DMS153 (cell line): Measurements from ENCODE around the gene RIN2.
"Not testable (repeated sequence)": the region's sequence is repeated elsewhere in the genome, so short reads cannot be mapped to it uniquely, and the experiment has no call there.

ENCODE experiments used
- DNase-seq: peaks from one replicate; lab custom pipeline; 2025; lab: John Stamatoyannopoulos, UW

RIN2 gene

DNA sequence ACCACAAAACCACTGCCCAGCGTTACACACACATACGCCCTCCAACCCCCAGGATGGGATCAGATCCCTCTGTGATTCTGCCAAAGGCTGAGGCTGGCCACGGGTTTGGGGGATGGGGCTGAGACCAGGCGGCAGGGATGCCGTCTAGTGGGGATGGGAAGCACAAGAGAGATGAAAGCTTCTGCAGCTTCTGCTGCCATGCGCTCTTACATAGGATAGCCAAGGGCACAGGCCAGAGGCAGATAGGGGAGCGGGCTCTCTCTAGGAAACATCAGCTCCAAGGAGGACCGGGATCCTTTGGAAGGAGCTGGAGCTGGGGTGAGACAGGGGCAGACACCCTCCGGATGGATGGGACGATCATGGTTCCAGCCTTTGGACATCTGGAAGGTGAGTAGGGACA, 18.7 kb upstream of the RIN2 start:
- no peak for DNase-seq

DNA sequence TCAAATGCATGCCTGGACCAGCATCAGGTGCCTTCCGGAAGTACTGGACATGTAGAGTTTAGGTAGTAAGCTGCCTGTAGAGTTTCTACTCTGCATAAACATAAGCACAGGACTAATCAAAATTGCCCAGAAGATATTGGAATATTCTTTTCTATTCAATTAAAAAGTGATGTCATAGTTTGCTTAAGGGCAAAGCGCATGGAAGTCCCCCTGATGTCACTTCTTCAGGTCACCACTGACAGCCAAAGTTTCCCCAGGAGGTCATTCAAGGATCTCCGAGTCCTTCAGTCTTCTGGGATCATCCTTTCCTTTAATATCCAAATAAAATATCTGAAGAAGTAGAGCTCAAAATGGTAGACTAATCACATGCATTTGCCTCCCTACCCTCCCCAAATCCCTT, 17.5 kb upstream of the RIN2 start:
- DNase-seq: no peak

DNA sequence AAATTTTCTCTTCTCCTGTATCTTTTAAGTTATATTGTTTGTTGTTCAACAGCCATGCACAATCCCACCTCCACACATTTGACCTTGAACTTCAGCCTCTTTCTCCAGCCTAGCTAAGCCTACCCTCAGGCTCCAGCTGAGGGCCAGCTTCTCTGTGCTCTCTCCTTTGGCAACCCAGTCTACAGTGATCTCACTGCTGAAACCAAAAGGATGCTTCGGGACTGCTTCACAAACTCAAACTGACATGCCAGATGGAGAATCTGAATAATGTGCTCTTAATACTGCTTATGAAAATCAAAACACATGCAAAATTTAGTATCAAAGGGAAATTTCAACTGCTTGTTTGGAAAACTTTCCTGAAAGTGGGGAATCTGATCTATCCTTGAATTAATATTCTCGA, 16.1 kb upstream of the RIN2 start:
- no peak for DNase-seq

DNA sequence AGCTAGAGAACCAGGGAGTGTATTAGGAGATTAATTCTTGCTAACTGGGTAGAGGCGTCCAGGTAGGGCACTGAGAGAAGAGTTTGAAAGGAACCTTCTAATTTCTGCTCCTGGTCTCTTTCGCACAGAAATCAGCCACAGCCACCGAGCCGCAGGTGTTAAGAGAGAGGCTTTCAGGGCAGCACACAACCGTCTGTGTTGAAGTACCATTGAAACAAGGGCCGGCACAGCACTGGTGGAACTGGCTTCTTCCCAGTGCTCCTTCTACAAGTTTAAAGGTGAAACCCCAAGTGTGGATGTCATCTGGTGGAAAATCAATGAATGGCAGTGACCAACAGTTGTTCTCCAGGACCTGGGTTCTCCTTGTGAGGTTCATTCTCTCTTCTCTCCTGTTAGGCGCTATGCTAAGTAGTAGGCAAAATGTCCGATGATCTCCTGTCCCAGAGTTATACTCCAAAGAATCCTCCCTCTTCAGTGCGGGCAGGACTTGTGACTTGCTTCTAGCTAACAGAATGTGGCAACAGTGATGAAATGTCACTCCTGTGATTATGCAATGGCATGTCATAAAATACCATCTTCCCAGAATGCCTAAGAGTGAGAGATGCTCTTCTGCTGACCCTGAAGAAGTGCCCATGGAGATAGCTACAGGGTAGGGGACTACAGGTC, 15.0 kb upstream of the RIN2 start:
- no peak for DNase-seq

DNA sequence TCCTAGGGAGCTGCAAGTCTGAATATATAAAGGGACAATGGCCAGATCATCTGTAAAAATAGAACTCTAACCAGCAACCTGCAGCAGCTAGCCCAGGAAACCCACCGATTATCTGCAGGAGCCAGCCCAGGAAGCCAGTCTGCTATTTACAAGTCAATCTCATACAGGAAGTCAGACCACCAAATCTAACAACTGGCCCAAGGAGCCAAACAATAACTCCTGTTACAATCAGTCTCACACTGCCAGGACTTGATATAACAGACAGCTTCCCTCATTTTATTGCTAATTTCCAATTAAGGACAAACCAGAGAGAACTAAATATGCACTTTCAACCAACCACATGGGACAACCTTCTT, 14.4 kb upstream of the RIN2 start:
- no peak for DNase-seq

DNA sequence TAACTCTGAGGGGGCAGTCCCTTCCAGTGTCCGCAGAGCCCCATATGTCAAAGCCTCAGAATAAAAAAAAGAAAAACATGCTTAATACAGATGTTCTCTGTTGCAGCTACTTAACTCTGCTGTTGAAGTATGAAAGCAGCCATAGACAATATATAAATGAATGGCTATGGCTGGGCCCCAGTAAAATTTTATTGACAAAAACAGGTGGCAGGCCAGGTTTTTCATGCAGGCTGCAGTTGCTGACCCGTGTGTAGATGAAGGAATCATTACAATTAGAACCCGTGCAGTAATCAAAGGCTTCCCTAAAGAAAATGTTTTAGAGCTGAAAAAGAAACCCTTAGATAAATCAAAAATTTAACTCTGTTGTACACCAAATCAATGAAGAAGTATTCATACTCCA, 13.0 kb upstream of the RIN2 start:
- DNase-seq: no peak

DNA sequence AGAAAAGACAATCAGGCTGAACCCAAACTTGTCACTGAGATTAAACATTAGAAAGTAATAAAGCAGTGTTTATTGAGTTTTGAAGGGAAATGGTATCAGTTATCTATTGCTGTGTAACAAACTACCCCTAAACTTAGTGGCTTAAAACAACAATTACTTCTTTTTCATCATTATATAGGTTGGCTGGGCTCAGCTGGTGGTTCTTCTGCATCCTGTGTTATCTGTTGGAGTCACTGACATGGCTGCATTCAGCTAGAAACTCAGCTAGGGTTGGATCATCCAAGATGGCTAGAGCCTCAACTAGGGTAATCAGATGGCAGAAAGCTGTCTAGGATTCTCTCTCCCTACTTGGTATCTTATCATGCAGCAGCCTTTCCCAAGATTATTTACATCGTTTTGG, 12.5 kb upstream of the RIN2 start:
- no peak for DNase-seq

DNA sequence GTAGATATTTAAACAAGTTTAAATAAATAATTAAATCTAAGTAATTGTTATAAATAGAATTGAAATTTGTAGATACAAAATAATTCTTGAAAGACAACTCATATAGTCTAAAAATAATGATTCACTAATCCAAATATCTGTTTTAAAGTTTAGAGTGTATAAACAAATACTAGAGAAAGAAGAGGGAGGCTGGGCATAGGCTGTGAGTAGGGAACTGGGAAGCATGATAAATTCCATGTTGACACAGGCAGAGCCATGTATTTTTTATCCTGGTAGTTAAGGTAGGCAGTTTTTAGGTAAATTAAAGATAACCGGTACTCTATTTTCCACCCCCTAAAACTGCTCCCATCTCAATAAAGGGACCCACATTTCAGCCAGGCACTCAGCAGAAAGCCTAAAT, 11.7 kb upstream of the RIN2 start:
- DNase-seq: no peak

DNA sequence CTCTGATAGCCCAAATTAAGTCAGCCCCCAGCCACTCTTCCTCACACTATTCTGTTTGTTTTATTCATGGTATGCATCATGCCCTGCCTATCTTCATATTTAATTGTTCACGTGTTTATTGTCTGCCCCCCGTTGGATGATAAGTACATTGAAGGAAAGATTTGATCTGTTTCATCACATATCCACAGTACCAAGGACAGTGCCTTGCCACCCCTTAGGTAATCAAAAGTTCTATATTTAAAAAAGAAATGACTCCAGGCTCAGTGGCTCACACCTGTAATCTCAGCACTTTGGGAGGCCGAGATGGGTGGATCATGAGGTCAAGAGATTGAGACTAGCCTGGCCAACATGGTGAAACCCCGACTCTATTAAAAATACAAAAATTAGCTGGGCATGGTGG, 10.2 kb upstream of the RIN2 start:
- DNase-seq: no peak

DNA sequence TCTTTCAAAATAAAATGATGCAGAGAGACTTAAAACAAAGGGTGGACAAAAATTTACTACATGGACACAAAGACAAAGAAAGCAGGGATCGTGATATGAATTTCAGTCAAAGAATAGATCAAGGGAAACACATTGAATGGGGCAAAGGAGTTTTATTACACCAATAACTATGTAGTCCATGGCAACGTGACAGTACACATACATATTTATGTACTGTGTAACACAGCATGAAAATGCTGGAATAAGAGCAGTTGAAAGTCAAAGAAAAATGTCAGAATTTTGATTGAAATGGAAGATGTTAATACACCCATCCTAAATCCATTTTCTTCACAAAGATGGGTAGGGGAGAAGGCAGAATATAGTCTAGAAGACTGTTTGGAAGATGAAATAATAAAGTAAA, 9.4 kb upstream of the RIN2 start:
- no peak for DNase-seq

DNA sequence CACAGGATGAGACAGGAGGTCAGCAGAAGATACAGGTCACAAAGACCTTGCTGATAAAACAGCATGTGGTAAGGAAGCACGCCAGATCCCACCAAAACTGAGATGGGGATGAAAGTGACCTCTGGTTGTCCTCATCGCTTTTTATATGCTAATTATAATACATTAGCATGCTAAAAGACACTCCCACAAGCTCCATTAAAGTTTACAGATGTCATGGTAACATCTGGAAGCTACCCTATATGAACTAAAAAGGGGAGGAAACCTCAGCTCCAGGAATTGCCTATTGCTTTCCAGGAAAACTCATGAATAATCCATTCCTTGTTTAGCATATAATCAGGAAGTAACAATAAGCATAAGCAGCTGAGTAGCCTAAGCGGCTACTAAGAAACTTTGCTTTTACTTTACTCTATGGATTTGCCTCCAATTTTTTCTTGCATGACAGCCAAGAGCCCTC, 8.4 kb upstream of the RIN2 start:
- DNase-seq: no peak

DNA sequence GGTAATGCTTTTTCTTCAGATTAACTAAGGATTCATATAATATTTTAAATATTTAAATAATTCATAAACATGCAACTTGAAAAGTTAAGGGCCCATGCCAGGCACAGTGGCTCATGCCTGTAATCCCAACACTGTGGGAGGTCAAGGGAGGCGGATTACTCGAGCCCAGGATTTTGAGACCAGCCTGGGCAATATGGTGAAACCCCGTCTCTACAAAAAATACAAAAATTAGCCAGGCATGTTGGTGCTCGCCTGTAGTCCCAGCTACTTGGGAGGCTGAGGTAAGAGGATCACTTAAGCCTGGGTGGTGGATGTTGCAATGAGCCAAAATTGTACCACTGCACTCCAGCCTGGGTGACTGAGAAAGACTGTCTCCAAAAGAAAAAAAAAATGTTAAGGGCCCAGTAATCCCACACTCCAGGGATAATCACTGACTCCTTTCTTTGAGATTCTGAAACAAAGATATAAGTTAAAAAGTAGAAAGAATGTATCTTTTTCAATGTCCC, 7.9 kb upstream of the RIN2 start:
- no peak for DNase-seq

DNA sequence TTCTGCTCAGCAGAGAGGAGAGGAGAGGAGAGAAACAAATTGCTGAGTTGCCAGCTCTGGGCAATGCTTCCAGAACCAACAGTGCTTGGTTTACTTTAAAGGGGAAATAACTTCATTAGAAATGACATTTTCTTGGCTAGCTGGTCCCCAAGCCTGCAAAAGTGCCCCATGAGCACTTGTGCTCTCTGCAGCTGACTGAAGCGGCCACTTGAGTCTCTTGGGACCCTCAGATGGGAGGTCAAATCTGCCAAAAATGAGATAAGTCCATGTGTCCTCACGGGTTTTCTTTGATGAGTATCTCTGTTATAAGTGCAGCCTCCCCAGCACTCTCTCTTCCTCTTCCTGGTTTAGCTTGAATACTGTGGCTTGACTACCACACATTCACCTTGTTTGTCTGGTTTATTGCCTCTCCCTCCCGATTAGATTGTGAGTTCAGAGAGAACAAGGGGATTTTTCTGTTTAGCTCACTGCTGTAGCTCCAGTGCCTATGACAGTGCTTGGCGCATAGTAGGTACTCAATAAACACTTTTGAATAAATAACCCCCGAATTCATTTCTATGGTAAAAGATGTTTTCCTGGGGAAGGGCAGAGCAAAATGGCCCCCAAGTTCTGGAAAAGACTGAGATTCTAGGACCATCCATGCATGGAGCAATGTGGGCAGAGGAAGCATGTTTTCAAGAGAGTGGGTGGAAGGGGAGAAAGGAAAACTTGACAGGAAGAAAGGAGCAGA, 7.0 kb upstream of the RIN2 start:
- no peak for DNase-seq

DNA sequence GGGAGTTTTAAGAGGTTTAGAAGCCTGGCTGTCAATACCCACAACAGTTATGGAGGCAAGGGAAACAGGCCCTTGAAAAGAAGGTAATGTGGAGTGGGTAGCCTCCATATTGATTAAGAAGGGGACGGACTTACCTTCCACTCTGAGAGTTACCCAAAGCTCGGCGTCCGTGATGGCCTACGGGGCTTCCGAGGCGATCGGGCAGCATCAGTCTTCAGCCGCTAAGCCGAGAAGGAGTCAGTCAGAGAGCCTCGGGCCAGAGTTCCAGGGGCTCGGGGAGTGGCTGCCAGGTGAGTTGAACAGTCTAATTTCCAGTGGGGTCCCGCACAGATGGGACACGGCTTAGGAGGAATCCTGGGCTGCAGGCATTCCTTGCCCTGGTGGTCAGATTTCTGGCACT, 3.9 kb upstream of the RIN2 start:
- DNase-seq: not testable (repeated sequence)

DNA sequence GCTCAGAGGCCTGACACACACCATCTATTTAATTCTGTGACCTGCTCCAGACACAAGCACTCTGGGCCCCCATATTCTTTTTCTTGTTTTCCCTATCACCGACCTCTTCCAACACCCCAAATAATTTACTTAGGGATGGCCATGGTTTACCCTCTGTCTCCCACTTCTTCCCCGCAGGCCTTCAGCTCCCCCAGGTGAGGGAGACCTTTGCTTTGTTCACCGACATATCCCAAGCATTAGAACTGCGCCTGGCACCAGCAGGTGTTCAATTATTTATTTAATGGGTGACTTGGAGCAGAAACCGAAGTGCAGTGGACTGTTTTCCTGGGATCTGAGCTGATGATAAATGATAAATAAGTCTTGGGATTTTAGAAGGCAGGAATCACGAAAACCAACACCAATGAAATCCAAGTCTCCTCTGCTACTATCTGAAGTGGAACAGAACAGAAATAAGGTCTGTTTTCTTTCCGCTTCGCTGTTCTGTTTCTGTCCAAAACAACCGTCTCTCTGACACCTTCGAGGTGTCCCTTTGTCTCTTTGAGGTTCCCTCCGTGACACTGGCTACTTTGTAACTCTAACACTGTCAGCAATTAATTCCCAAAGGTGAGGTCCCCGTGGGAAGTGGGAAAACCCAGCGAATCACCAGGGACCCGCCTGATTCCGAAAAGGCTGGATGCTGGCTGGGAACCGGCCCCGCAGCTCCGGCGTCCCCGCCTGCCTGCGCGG, 1.1 kb upstream of the RIN2 start:
- DNase-seq: peak; percentile 20

DNA sequence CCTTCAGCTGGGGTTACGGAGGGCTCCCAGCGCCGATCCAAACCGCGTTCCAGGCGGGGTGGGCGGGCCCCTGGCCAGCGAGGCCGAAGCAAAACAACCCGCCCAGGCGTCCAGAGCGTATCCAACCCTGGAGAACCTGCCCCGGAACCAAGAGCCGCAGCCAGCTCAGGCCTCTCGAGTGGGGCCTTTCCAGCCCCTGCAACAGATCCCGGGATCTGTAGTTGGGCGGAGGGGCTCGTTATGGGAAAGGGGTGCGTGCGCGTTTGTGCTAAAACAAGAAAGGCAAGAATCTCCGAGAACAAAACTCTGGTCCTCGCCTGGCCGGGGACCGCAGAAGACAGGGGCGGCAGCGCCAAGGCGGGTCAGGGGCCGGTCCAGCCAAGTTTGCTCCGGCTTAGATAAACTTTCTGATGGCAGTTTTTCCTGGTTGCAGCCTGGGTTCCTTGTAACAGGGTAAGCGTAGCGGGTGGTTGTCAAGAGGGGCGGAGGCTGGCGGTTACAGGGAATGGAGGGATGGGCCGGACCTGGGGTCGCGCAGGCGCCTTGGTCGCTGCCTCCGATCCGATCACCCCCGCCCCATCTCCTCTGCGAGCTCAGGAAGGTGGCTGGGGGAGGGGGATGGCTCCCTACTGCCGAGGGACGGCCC, 448 bp upstream of the RIN2 start:
- peak; percentile 85 for DNase-seq

DNA sequence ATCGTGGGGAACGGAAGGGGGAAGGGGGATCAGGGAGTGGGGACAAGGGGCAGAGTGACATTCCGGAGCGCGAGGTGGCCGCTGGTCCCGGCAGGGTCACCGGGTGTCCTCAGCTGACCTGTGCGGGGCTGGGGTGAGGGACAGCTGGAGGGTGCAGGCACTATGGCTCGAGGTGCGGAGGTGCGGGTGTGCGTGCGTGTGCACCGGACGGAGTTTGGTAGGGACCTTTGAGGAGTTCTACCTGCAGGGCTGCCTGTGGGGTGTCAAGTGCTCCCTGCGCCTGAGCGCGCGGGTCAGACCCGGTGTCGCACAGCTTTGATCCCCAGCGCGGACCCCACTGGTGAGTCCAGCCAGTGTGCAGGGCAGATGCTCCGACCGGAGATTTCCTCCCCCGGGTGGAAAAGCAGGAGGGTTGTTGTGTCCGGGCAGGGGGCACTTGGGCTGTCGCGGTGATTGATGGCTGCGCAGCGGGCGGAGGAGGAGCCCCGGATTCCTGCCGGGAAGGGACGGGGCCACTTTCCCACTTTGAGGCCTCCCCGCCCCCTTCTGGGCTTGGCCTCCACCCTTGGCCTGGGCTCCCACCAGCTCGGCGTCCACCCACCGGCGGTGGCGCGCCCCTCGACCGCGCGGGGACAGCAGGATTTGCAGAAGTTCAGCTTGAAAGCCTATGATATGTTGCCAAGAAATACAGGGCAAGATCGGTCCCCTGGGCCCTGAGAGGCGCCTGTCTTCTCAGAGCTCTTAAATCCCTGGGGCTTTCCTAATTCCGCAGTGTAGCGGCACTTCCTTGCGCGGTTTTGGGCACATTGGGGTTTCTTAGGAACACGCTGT, 658 bp downstream of the RIN2 start:
- no peak for DNase-seq

DNA sequence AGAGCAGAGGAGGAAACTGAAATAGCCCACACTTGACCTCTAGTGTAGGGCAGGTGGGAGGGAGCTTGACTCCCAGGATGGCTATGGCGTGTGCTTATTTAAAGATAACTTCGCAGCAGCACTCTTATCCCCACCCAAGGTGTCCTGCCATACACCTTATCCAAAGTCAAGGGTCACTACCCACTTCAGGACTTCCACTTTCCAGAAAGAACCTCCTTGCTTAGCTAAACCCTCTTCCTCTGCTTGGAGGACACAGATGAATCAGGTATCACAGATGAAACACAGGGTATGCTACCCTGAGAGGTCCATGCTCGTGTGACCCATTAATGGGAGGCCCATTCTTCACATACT, 2.3 kb downstream of the RIN2 start:
- no peak for DNase-seq

DNA sequence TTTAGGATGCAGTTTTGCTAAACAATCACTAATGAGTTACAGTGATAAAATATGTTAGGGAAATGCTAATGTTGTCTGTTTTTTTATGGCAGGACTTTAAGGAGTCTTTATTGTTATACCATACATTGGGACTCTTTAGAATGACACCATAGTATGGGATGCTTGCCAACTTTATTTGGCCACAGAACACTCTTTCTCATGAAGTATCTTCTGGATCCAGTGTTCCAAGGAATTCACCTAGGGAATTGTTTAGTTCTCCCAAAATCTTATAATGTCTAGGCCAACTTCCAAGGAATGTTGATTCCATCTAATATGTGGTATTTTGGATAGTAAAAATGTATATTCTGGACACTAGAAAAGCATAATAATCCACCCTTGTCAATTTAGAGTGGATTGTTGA, 3.3 kb downstream of the RIN2 start:
- no peak for DNase-seq

DNA sequence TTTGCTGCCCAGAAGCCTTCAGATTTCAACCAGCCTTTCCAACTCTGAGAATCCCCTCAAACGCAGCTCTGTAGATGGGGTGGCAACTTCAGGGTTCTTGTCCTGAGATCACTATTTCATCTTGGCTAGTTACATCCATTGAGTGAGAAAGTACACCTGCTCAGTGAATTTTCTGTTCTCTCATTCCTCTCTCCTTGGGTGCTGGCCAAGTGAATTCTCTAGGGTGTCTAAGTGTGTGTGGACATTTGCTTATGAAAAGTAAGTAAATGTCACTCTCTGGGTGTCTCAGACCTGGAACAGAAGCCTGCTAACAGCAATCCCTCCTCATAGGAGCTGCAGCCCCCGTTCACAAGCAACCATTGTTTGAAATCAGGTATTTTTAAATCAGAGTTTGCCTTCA, 3.8 kb downstream of the RIN2 start:
- no peak for DNase-seq

DNA sequence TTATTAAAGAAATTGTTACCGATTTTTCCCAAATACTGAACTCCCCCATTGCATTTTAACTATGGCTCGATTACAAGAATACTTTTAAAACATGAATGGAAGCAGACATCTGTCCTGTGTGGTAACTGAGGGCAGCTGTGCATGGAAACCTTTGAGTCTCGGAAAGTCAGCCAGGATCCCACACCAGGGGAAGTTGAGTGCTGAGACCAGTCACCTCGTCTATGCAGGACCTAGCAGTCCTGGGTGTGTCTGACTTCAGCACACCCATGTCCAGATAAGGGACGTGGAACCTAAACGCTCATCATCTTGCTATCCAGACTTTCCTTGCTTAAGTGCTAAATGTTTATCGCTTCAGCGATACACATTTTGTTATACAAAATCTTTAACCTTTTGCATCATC, 6.1 kb downstream of the RIN2 start:
- no peak for DNase-seq

DNA sequence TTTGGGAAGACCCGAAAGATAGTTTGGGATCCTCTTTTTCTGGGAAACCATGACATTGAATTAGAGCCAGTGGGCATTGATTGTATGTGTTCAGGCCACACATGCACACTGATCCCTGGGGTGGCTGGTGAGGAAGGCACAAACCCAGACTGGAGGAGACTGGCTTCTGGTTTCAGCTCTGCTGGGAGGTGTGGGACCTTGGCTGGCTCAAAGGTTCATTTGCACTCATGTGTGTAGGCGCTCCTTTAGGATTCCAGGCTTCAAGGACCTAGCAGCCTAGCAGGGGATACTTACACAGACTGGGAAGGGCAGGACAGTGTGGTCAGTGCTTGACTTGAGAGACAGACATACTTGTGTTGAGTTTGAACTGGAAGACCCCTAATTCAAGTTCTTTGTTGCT, 7.2 kb downstream of the RIN2 start:
- no peak for DNase-seq
